ENCODE results near the gene ARHGEF28.

Gene ARHGEF28

GRCh38 chr5:73974871-73975360 lies 348.9 kb downstream of the ARHGEF28 start:
- Histone ChIP-seq H3K4me3 (ENCODE audit: low read length) (no peak overlapping the region), H3K36me3 (ENCODE audit: insufficient read depth, low read length) (no peaks in the 10 kb centered on the region), H3K27me3 (ENCODE audit: insufficient read depth, low read length) (no peaks in the 10 kb centered on the region), H3K4me1 (ENCODE audit: insufficient read depth, low read length) (no peaks in the 10 kb centered on the region), H3K9me3 (ENCODE audit: low read length) (no peaks in the 10 kb centered on the region), H2AFZ (ENCODE audit: low read depth, low read length) (no peak overlapping the region)

GRCh38 chr5:73975845-73976244 lies 349.8 kb downstream of the ARHGEF28 start:
- no peaks in the 10 kb centered on the region for H3K4me1 ChIP-seq (ENCODE audit: insufficient read depth, low read length)
- H3K9me3 ChIP-seq (ENCODE audit: low read length), result no peaks in the 10 kb centered on the region
- no peak overlapping the region for H2AFZ ChIP-seq (ENCODE audit: low read depth, low read length)
- no peak overlapping the region for H3K4me3 ChIP-seq (ENCODE audit: low read length)
- no peaks in the 10 kb centered on the region for H3K27me3 ChIP-seq (ENCODE audit: insufficient read depth, low read length)
- H3K36me3 ChIP-seq (ENCODE audit: insufficient read depth, low read length), result no peaks in the 10 kb centered on the region

GRCh38 chr5:73977146-73977545 lies 351.1 kb downstream of the ARHGEF28 start:
- Histone ChIP-seq H2AFZ (ENCODE audit: low read depth, low read length) (no peak overlapping the region), H3K4me3 (ENCODE audit: low read length) (no peak overlapping the region), H3K27me3 (ENCODE audit: insufficient read depth, low read length) (no peaks in the 10 kb centered on the region)

GRCh38 chr5:73979321-73979720 lies 353.3 kb downstream of the ARHGEF28 start:
- no peaks in the 10 kb centered on the region for H3K9me3 ChIP-seq (ENCODE audit: low read length)
- no peak overlapping the region for H3K4me3 ChIP-seq (ENCODE audit: low read length)
- no peak overlapping the region for H2AFZ ChIP-seq (ENCODE audit: low read depth, low read length)
- H3K36me3 ChIP-seq (ENCODE audit: insufficient read depth, low read length), result no peaks in the 10 kb centered on the region
- no peaks in the 10 kb centered on the region for H3K4me1 ChIP-seq (ENCODE audit: insufficient read depth, low read length)
- H3K27me3 ChIP-seq (ENCODE audit: insufficient read depth, low read length), result no peaks in the 10 kb centered on the region

More at GRCh38 chr5:73977146-73977545, 351.1 kb downstream of the ARHGEF28 start:
- Histone ChIP-seq H3K4me1 (ENCODE audit: insufficient read depth, low read length) (no peaks in the 10 kb centered on the region), H3K36me3 (ENCODE audit: insufficient read depth, low read length) (no peaks in the 10 kb centered on the region), H3K9me3 (ENCODE audit: low read length) (no peaks in the 10 kb centered on the region)

GRCh38 chr5:73981704-73982103 lies 355.7 kb downstream of the ARHGEF28 start:
- H3K9me3 ChIP-seq (ENCODE audit: low read length), result no peaks in the 10 kb centered on the region
- no peak overlapping the region for H2AFZ ChIP-seq (ENCODE audit: low read depth, low read length)
- no peak overlapping the region for H3K4me3 ChIP-seq (ENCODE audit: low read length)
- H3K4me1 ChIP-seq (ENCODE audit: insufficient read depth, low read length), result no peaks in the 10 kb centered on the region
- no peaks in the 10 kb centered on the region for H3K36me3 ChIP-seq (ENCODE audit: insufficient read depth, low read length)
- no peaks in the 10 kb centered on the region for H3K27me3 ChIP-seq (ENCODE audit: insufficient read depth, low read length)

GRCh38 chr5:73983644-73984043 lies 357.6 kb downstream of the ARHGEF28 start:
- H3K4me3 ChIP-seq (ENCODE audit: low read length), result no peak overlapping the region
- H2AFZ ChIP-seq (ENCODE audit: low read depth, low read length), result no peak overlapping the region
- H3K36me3 ChIP-seq (ENCODE audit: insufficient read depth, low read length), result no peaks in the 10 kb centered on the region
- no peaks in the 10 kb centered on the region for H3K4me1 ChIP-seq (ENCODE audit: insufficient read depth, low read length)
- no peaks in the 10 kb centered on the region for H3K27me3 ChIP-seq (ENCODE audit: insufficient read depth, low read length)
- H3K9me3 ChIP-seq (ENCODE audit: low read length), result peaks cover 2% of the 10 kb centered on the region

- peaks cover 2% of the 10 kb centered on the region for H3K9me3 ChIP-seq (ENCODE audit: low read length)
- H3K27me3 ChIP-seq (ENCODE audit: insufficient read depth, low read length), result no peaks in the 10 kb centered on the region
- H3K4me1 ChIP-seq (ENCODE audit: insufficient read depth, low read length), result no peaks in the 10 kb centered on the region
- H2AFZ ChIP-seq (ENCODE audit: low read depth, low read length), result no peak overlapping the region
- H3K36me3 ChIP-seq (ENCODE audit: insufficient read depth, low read length), result no peaks in the 10 kb centered on the region
- H3K4me3 ChIP-seq (ENCODE audit: low read length), result no peak overlapping the region
These were observed 359.1 kb downstream of the ARHGEF28 start for GRCh38 chr5:73985145-73985544.

- no peaks in the 10 kb centered on the region for H3K36me3 ChIP-seq (ENCODE audit: insufficient read depth, low read length)
- no peak overlapping the region for H2AFZ ChIP-seq (ENCODE audit: low read depth, low read length)
- no peak overlapping the region for H3K4me3 ChIP-seq (ENCODE audit: low read length)
- H3K27me3 ChIP-seq (ENCODE audit: insufficient read depth, low read length), result no peaks in the 10 kb centered on the region
- H3K9me3 ChIP-seq (ENCODE audit: low read length), result peaks cover 2% of the 10 kb centered on the region
- no peaks in the 10 kb centered on the region for H3K4me1 ChIP-seq (ENCODE audit: insufficient read depth, low read length)
These were observed 360.7 kb downstream of the ARHGEF28 start for GRCh38 chr5:73986729-73987128.

GRCh38 chr5:73987915-73988314 lies 361.9 kb downstream of the ARHGEF28 start:
- Histone ChIP-seq H3K9me3 (ENCODE audit: low read length) (peaks cover 2% of the 10 kb centered on the region), H3K4me1 (ENCODE audit: insufficient read depth, low read length) (no peaks in the 10 kb centered on the region), H2AFZ (ENCODE audit: low read depth, low read length) (no peak overlapping the region), H3K27me3 (ENCODE audit: insufficient read depth, low read length) (no peaks in the 10 kb centered on the region), H3K4me3 (ENCODE audit: low read length) (no peak overlapping the region), H3K36me3 (ENCODE audit: insufficient read depth, low read length) (no peaks in the 10 kb centered on the region)

- Histone ChIP-seq H3K27me3 (ENCODE audit: insufficient read depth, low read length) (no peaks in the 10 kb centered on the region), H3K36me3 (ENCODE audit: insufficient read depth, low read length) (no peaks in the 10 kb centered on the region), H2AFZ (ENCODE audit: low read depth, low read length) (no peak overlapping the region), H3K9me3 (ENCODE audit: low read length) (peaks cover 2% of the 10 kb centered on the region), H3K4me3 (ENCODE audit: low read length) (no peak overlapping the region), H3K4me1 (ENCODE audit: insufficient read depth, low read length) (no peaks in the 10 kb centered on the region)
These were observed 364.0 kb downstream of the ARHGEF28 start for GRCh38 chr5:73989956-73990355.

All from neuron (in vitro differentiated cells).